IMR-90 (cell line): ENCODE results near the gene ZBTB40. TPM values are rescaled to one million over a fixed set of nuclear protein-coding genes. Genes with fewer than 3 reads are reported as not detected.

Experiments
- ATAC-seq: fragments of 200-7000 bp; cut with Tn5 transposase; 2 replicates; pipeline ENCODE4 v1.9.1; 2020; ENCODE audit warnings: low read depth, mild to moderate bottlenecking, moderate library complexity
- BruUV-seq: library from RNA; stranded (reverse); fragments of 400-500 nt; replicated peaks from 2 replicates; lab custom pipeline; 2021; lab: Mats Ljungman, UMichigan
- CTCF ChIA-PET: fragments of 300-600 bp; formaldehyde crosslinking; extraction: SDS; loops from one replicate; lab custom pipeline; 2021; ENCODE audit warnings: antibody characterized with exemption; lab: Yijun Ruan, JAX
- POLR2A ChIA-PET: fragments of 300-600 bp; sonication (Branson Sonifier 250); formaldehyde crosslinking; loops from one replicate; lab custom pipeline; 2022; ENCODE audit warnings: antibody characterized with exemption; ENCODE audit not compliant: unreplicated experiment; lab: Charles Lee
- DNase-seq: peaks from one replicate; pipeline ENCODE4 v3.0.0; 2013
- H2AFZ ChIP-seq: replicated peaks from 2 replicates; pipeline ENCODE3; 2013; ENCODE audit warnings: low read length, mild to moderate bottlenecking; ENCODE audit not compliant: poor library complexity
- H2AK5ac ChIP-seq: 2 replicates; pipeline ENCODE4 v1.6.1; 2013; ENCODE audit warnings: low read depth, low read length, inconsistent platforms
- H2AK9ac ChIP-seq: replicated peaks from 2 replicates; pipeline ENCODE3; 2013; ENCODE audit warnings: mild to moderate bottlenecking, low read depth, low read length, moderate library complexity; ENCODE audit not compliant: poor library complexity
- H2BK120ac ChIP-seq: 2 replicates; pipeline ENCODE4 v1.6.1; 2013; ENCODE audit warnings: low read depth, low read length, inconsistent platforms
- H2BK15ac ChIP-seq: 3 replicates; pipeline ENCODE4 v1.6.1; 2013; ENCODE audit warnings: low read depth, low read length, inconsistent platforms
- H2BK20ac ChIP-seq: 2 replicates; pipeline ENCODE4 v1.6.1; 2013; ENCODE audit warnings: low read depth, mild to moderate bottlenecking, inconsistent platforms, low read length, moderate library complexity
- H2BK5ac ChIP-seq: 2 replicates; pipeline ENCODE4 v1.6.1; 2013; ENCODE audit warnings: mild to moderate bottlenecking, low read depth, low read length, inconsistent platforms; ENCODE audit not compliant: poor library complexity, severe bottlenecking
- H3K14ac ChIP-seq: replicated peaks from 2 replicates; pipeline ENCODE4 v1.6.1; 2013; ENCODE audit warnings: low read depth, low read length, inconsistent platforms
- H3K18ac ChIP-seq: 2 replicates; pipeline ENCODE4 v1.6.1; 2013; ENCODE audit warnings: low read depth, low read length, control low read depth
- H3K23ac ChIP-seq: 2 replicates; pipeline ENCODE4 v1.6.1; 2013; ENCODE audit warnings: low read depth, low read length, inconsistent platforms
- H3K27ac ChIP-seq: 2 replicates; pipeline ENCODE4 v1.5.1; 2013; ENCODE audit warnings: mild to moderate bottlenecking, control low read depth, low read length; ENCODE audit not compliant: insufficient read depth
- H3K27me3 ChIP-seq: 2 replicates; pipeline ENCODE4 v1.6.1; 2013; ENCODE audit warnings: low read length; ENCODE audit not compliant: control insufficient read depth, insufficient read depth
- H3K36me3 ChIP-seq: 2 replicates; pipeline ENCODE4 v1.6.1; 2013; ENCODE audit warnings: low read length, mixed read lengths; ENCODE audit not compliant: control insufficient read depth, insufficient read depth
- H3K4ac ChIP-seq: 2 replicates; pipeline ENCODE4 v1.6.1; 2013; ENCODE audit warnings: low read depth, low read length, inconsistent platforms
- H3K4me1 ChIP-seq: 2 replicates; pipeline ENCODE4 v1.6.1; 2013; ENCODE audit warnings: low read length, mixed read lengths; ENCODE audit not compliant: control insufficient read depth, insufficient read depth
- H3K4me2 ChIP-seq: 2 replicates; pipeline ENCODE4 v1.6.1; 2013; ENCODE audit warnings: low read depth, mild to moderate bottlenecking, control low read depth, low read length, moderate library complexity
- H3K4me3 ChIP-seq: 2 replicates; pipeline ENCODE4 v1.5.1; 2013; ENCODE audit warnings: low read depth, mild to moderate bottlenecking, control low read depth, low read length, moderate library complexity; ENCODE audit not compliant: insufficient read depth
- H3K56ac ChIP-seq: 2 replicates; pipeline ENCODE4 v1.6.1; 2013; ENCODE audit warnings: low read length, inconsistent platforms; ENCODE audit not compliant: insufficient read depth; ENCODE audit errors: extremely low read depth
- H3K79me1 ChIP-seq, 2 experiments: 2 replicates each; pipeline ENCODE4 v1.6.1; 2013; ENCODE audit warnings: low read length in 2 of 2, inconsistent platforms in 1 of 2, low read depth in 1 of 2
- H3K9ac ChIP-seq: 2 replicates; pipeline ENCODE4 v1.6.1; 2013; ENCODE audit warnings: low read depth, low read length, control low read depth
- H3K9me1 ChIP-seq: 2 replicates; pipeline ENCODE4 v1.6.1; 2013; ENCODE audit warnings: low read length, inconsistent platforms; ENCODE audit not compliant: insufficient read depth
- H3K9me3 ChIP-seq: 2 replicates; pipeline ENCODE4 v1.6.1; 2013; ENCODE audit warnings: low read length; ENCODE audit not compliant: control insufficient read depth, insufficient read depth
- H4K20me1 ChIP-seq: 2 replicates; pipeline ENCODE4 v1.6.1; 2013; ENCODE audit warnings: low read length, inconsistent platforms; ENCODE audit not compliant: insufficient read depth
- H4K5ac ChIP-seq: 2 replicates; pipeline ENCODE4 v1.6.1; 2013; ENCODE audit warnings: mild to moderate bottlenecking, low read depth, low read length, control low read depth
- H4K8ac ChIP-seq, 2 experiments: 2 replicates each; pipeline ENCODE4 v1.6.1; 2013; ENCODE audit warnings: low read depth in 2 of 2, low read length in 2 of 2, control low read depth in 1 of 2, inconsistent platforms in 1 of 2
- H4K91ac ChIP-seq: 2 replicates; pipeline ENCODE4 v1.6.1; 2013; ENCODE audit warnings: low read depth, low read length, inconsistent platforms; ENCODE audit not compliant: insufficient read depth
- BHLHE40 ChIP-seq: fragments of 150-350 bp; IDR thresholded peaks from 2 replicates; pipeline ENCODE4 v1.6.1; 2016; ENCODE audit warnings: mild to moderate bottlenecking, low read depth, low read length
- CEBPB ChIP-seq: IDR thresholded peaks from 2 replicates; pipeline ENCODE4 v1.6.1; 2012; ENCODE audit warnings: low read depth, low read length, improper control_type of control experiment
- CHD1 ChIP-seq: IDR thresholded peaks from 2 replicates; pipeline ENCODE4 v1.6.1; 2012; ENCODE audit warnings: low read depth, low read length, improper control_type of control experiment
- FOS ChIP-seq: fragments of 150-350 bp; IDR thresholded peaks from 2 replicates; pipeline ENCODE4 v1.6.1; 2016; ENCODE audit warnings: low read depth, low read length
- NFE2L2 ChIP-seq: fragments of 150-350 bp; IDR thresholded peaks from 2 replicates; pipeline ENCODE4 v1.6.1; 2016; ENCODE audit warnings: low read depth, mild to moderate bottlenecking, low read length
- POLR2A ChIP-seq: IDR thresholded peaks from 2 replicates; pipeline ENCODE4 v1.6.1; 2012; ENCODE audit warnings: mild to moderate bottlenecking, low read depth, low read length
- RAD21 ChIP-seq: IDR thresholded peaks from 2 replicates; pipeline ENCODE4 v1.6.1; 2012; ENCODE audit warnings: low read length, improper control_type of control experiment
- RCOR1 ChIP-seq: IDR thresholded peaks from 2 replicates; pipeline ENCODE4 v1.6.1; 2012; ENCODE audit warnings: mild to moderate bottlenecking, low read length, improper control_type of control experiment; ENCODE audit not compliant: insufficient replicate concordance
- RFX5 ChIP-seq: IDR thresholded peaks from 2 replicates; pipeline ENCODE4 v1.8.0; 2012; ENCODE audit warnings: low read depth, mild to moderate bottlenecking, low read length, moderate library complexity
- SMC3 ChIP-seq: fragments of 150-350 bp; IDR thresholded peaks from 2 replicates; pipeline ENCODE4 v1.6.1; 2016; ENCODE audit warnings: low read depth, mild to moderate bottlenecking, antibody characterized with exemption, low read length, moderate library complexity
- WGBS, 2 experiments: methylation state at CpG; one replicate each; pipeline versions ENCODE4 v1.1.5 to v1.1.7; 2013; ENCODE audit warnings: missing lambda C conversion rate in 2 of 2; ENCODE audit not compliant: insufficient read length in 1 of 2; ENCODE audit errors: extremely low coverage in 2 of 2; 5-methylcytosine and 5-hydroxymethylcytosine counted together
- dilution Hi-C: fragments of 300-500 bp; cut with HindIII; formaldehyde crosslinking; loops from one replicate; pipeline ENCODE4 v1.14.3; 2018; ENCODE audit warnings: low sequenced_read_pairs; ENCODE audit not compliant: unreplicated experiment
- in situ Hi-C: fragments of 300-500 bp; cut with MboI; formaldehyde crosslinking; loops from 3 replicates; pipeline ENCODE4 v1.14.3; 2019; ENCODE audit warnings: low sequenced_read_pairs, inconsistent platforms, mixed read lengths
- intact Hi-C: fragments of 100-400 bp; cut with micrococcal nuclease; formaldehyde crosslinking; loops from 2 replicates; pipeline ENCODE4 v1.10.0; 2022
- polyA plus RNA-seq, 3 experiments: library from polyadenylated mRNA; depleted of rRNA; stranded (reverse); fragments of >200 nt; gene quantifications; 2 replicates each; pipeline ENCODE4 v1.2.3, GENCODE V29; 2012; ENCODE audit warnings: low replicate concordance in 1 of 3
- total RNA-seq: library from RNA; depleted of rRNA; stranded (reverse); fragments of >200 nt; gene quantifications from 2 replicates; pipeline ENCODE4 v1.2.3, GENCODE V29; 2012
- TF ChIP-seq, protein P1 (sequence below): fragments of 150-350 bp; IDR thresholded peaks from 2 replicates; pipeline ENCODE4 v1.6.1; 2016; ENCODE audit warnings: low read depth, mild to moderate bottlenecking, low read length, moderate library complexity, borderline replicate concordance
- TF ChIP-seq, protein P2 (sequence below): conservative IDR thresholded peaks from 2 replicates; pipeline ENCODE4 v1.5.1; 2012; ENCODE audit warnings: mild to moderate bottlenecking, low read depth, low read length, improper control_type of control experiment

The ZBTB40 gene
- total and polyA plus RNA-seq, 2 of the 4 experiments (the other 2 are of a cell fraction): 6.0 to 9.7 TPM

DNA sequence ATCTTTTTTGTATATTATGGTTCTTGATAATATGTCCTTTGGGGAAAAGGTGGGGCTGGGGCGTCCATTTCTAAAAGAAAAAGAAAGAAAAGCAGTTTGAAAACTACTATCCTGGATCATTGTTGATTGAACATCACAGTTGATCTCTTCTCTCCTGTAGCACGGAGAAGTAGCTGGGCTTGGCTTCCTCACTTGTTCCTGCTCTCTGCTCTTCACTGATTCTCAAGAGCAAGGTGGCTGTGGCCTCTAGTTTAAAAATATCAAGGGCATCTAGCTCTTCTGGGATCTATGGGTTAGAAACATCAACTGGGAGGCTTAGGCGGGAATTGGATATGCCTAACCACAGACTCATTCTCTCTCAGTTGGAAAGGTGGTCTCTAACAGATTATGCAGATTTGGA is 73.6 kb downstream of the ZBTB40 start:
- DNase-seq: no peak
- CTCF ChIA-PET: interaction anchor here (0.7 kb wide), 1 partner anchor 11 kb away, joined by 3 read pairs; no protein-coding TSS in a partner anchor

More for the DNA sequence above, 73.6 kb downstream of the ZBTB40 start:
- Histone ChIP-seq H3K23ac (no peak overlapping the region), H3K18ac (no peak overlapping the region), H3K79me1 (no peaks in the 10 kb centered on the region), H3K27ac (no peak overlapping the region), H3K36me3 (peaks cover 44% of the 10 kb centered on the region), H3K4ac (no peak overlapping the region), H3K4me3 (no peak overlapping the region), H3K4me2 (no peak overlapping the region), H3K27me3 (no peaks in the 10 kb centered on the region), H2BK20ac (no peak overlapping the region), H2AK5ac (no peak overlapping the region), H3K56ac (no peak overlapping the region), H2AFZ (no peak overlapping the region), H2BK120ac (no peak overlapping the region), H4K8ac (no peak overlapping the region), H4K20me1 (no peaks in the 10 kb centered on the region), H3K14ac (no peak overlapping the region), H3K9ac (no peak overlapping the region), H2BK5ac (no peak overlapping the region), H2BK15ac (no peak overlapping the region), H4K91ac (no peak overlapping the region), H3K4me1 (no peaks in the 10 kb centered on the region), H3K9me3 (no peaks in the 10 kb centered on the region), H3K9me1 (0 out of 2 replicates have a peak, but pooled peaks cover 4% of the 10 kb centered on the region), H2AK9ac (no peak overlapping the region), H4K5ac (no peak overlapping the region)
- ATAC-seq: no peak
- no TSS peak for BruUV-seq
- in situ Hi-C loops (no loop called here), intact Hi-C loops (no loop called here), dilution Hi-C loops (no loop called here)
- no CpG with 5 or more reads among the region's 3 CpGs for WGBS, 2 experiments
- POLR2A ChIA-PET: no interaction called here
- no peak for TF ChIP-seq FOS
- no peak for TF ChIP-seq BHLHE40
- no peak for TF ChIP-seq SMC3
- TF ChIP-seq CEBPB: no peak
- TF ChIP-seq CHD1: no peak
- TF ChIP-seq, protein P1, sequence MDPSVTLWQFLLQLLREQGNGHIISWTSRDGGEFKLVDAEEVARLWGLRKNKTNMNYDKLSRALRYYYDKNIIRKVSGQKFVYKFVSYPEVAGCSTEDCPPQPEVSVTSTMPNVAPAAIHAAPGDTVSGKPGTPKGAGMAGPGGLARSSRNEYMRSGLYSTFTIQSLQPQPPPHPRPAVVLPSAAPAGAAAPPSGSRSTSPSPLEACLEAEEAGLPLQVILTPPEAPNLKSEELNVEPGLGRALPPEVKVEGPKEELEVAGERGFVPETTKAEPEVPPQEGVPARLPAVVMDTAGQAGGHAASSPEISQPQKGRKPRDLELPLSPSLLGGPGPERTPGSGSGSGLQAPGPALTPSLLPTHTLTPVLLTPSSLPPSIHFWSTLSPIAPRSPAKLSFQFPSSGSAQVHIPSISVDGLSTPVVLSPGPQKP: no peak
- no peak for TF ChIP-seq RAD21
- TF ChIP-seq NFE2L2: no peak
- TF ChIP-seq RFX5: no peak
- TF ChIP-seq, protein P2, sequence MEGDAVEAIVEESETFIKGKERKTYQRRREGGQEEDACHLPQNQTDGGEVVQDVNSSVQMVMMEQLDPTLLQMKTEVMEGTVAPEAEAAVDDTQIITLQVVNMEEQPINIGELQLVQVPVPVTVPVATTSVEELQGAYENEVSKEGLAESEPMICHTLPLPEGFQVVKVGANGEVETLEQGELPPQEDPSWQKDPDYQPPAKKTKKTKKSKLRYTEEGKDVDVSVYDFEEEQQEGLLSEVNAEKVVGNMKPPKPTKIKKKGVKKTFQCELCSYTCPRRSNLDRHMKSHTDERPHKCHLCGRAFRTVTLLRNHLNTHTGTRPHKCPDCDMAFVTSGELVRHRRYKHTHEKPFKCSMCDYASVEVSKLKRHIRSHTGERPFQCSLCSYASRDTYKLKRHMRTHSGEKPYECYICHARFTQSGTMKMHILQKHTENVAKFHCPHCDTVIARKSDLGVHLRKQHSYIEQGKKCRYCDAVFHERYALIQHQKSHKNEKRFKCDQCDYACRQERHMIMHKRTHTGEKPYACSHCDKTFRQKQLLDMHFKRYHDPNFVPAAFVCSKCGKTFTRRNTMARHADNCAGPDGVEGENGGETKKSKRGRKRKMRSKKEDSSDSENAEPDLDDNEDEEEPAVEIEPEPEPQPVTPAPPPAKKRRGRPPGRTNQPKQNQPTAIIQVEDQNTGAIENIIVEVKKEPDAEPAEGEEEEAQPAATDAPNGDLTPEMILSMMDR: no peak
- no peak for TF ChIP-seq RCOR1
- TF ChIP-seq POLR2A: no peak
